ENCODE results near the gene CLIC6.

Gene CLIC6

GRCh38 chr21:34745557-34746255, 76.9 kb downstream of the CLIC6 start:
- peak overlapping the region; percentile 34 for H3K4me3 ChIP-seq (replicated peaks; ENCODE audit: low read depth, low read length)
- no peaks in the 10 kb centered on the region for H3K36me3 ChIP-seq (ENCODE audit: control insufficient read depth, insufficient read depth, low read length)
- DNase-seq (ENCODE audit: extremely low read depth, insufficient read length), result peak; percentile 40
- peak; percentile 74 for TF ChIP-seq CTCF (IDR thresholded peaks at IDR 0.05; ENCODE audit: insufficient read depth, low read length, poor library complexity, severe bottlenecking)
- no peaks in the 10 kb centered on the region; the same call in 1 of the 2 replicates for H3K27me3 ChIP-seq (replicated peaks; ENCODE audit: control insufficient read depth, insufficient read depth, low read length)

GRCh38 chr21:34748862-34749261, 80.1 kb downstream of the CLIC6 start:
- Histone ChIP-seq H3K36me3 (ENCODE audit: control insufficient read depth, insufficient read depth, low read length) (no peaks in the 10 kb centered on the region), H3K4me3 (replicated peaks; ENCODE audit: low read depth, low read length) (no peak overlapping the region), H3K27me3 (replicated peaks; ENCODE audit: control insufficient read depth, insufficient read depth, low read length) (peaks cover 2% of the 10 kb centered on the region)
- no peak for DNase-seq (ENCODE audit: extremely low read depth, insufficient read length)
- TF ChIP-seq CTCF (IDR thresholded peaks at IDR 0.05; ENCODE audit: insufficient read depth, low read length, poor library complexity, severe bottlenecking), result no peak

- Histone ChIP-seq H3K36me3 (ENCODE audit: control insufficient read depth, insufficient read depth, low read length) (no peaks in the 10 kb centered on the region), H3K27me3 (replicated peaks; ENCODE audit: control insufficient read depth, insufficient read depth, low read length) (peaks cover 4% of the 10 kb centered on the region), H3K4me3 (replicated peaks; ENCODE audit: low read depth, low read length) (no peak overlapping the region)
- DNase-seq (ENCODE audit: extremely low read depth, insufficient read length), result no peak
- no peak for TF ChIP-seq CTCF (IDR thresholded peaks at IDR 0.05; ENCODE audit: insufficient read depth, low read length, poor library complexity, severe bottlenecking)
These were observed 86.2 kb downstream of the CLIC6 start for GRCh38 chr21:34754690-34755647.

GRCh38 chr21:34761758-34762330, 93.0 kb downstream of the CLIC6 start:
- TF ChIP-seq CTCF (IDR thresholded peaks at IDR 0.05; ENCODE audit: insufficient read depth, low read length, poor library complexity, severe bottlenecking), result no peak
- no peak overlapping the region for H3K4me3 ChIP-seq (replicated peaks; ENCODE audit: low read depth, low read length)
- no peaks in the 10 kb centered on the region for H3K36me3 ChIP-seq (ENCODE audit: control insufficient read depth, insufficient read depth, low read length)
- no peaks in the 10 kb centered on the region for H3K27me3 ChIP-seq (replicated peaks; ENCODE audit: control insufficient read depth, insufficient read depth, low read length)
- DNase-seq (ENCODE audit: extremely low read depth, insufficient read length), result no peak

GRCh38 chr21:34762786-34763185, 94.0 kb downstream of the CLIC6 start:
- H3K36me3 ChIP-seq (ENCODE audit: control insufficient read depth, insufficient read depth, low read length), result no peaks in the 10 kb centered on the region
- no peaks in the 10 kb centered on the region for H3K27me3 ChIP-seq (replicated peaks; ENCODE audit: control insufficient read depth, insufficient read depth, low read length)
- no peak for TF ChIP-seq CTCF (IDR thresholded peaks at IDR 0.05; ENCODE audit: insufficient read depth, low read length, poor library complexity, severe bottlenecking)
- DNase-seq (ENCODE audit: extremely low read depth, insufficient read length), result no peak
- no peak overlapping the region for H3K4me3 ChIP-seq (replicated peaks; ENCODE audit: low read depth, low read length)
